B cell (primary cell): Measurements from ENCODE around the gene NIBAN1.

ENCODE experiments used
- CTCF ChIP-seq: fragments of 200-600 bp; IDR thresholded peaks from one replicate; pipeline ENCODE4 v1.8.0; 2022; ENCODE audit warnings: antibody characterized with exemption, mild to moderate bottlenecking
- EZH2 ChIP-seq: IDR thresholded peaks from 2 replicates; pipeline ENCODE4 v1.6.1; 2012; ENCODE audit warnings: borderline replicate concordance, low read depth, mild to moderate bottlenecking, moderate library complexity, low read length; ENCODE audit not compliant: insufficient read depth, poor library complexity, severe bottlenecking

GRCh38 chr1:184970691-184971161 lies 3.6 kb downstream of the NIBAN1 start:
- TF ChIP-seq EZH2, result no peak
- TF ChIP-seq CTCF, result no peak
